ENCODE data around the gene ZNF683. TPM values are rescaled to one million over a fixed set of nuclear protein-coding genes. Genes with fewer than 3 reads are reported as not detected.

ZNF683 gene
- total and polyA plus RNA-seq, 10 of the 15 experiments (the other 5 are each of a cell fraction or from before 2014, with no cell fraction given) = not detected

GRCh38 chr1:26344147-26344920 lies 28.2 kb downstream of the ZNF683 start:
- Histone ChIP-seq H3K9ac (ENCODE audit: control insufficient read depth, insufficient read depth, low read length) (no peak overlapping the region), H3K9me3 (replicated peaks; ENCODE audit: control insufficient read depth, insufficient read depth, low read length) (no peaks in the 10 kb centered on the region), H3K79me2 (ENCODE audit: control insufficient read depth, insufficient read depth, low read length) (no peaks in the 10 kb centered on the region), H3K4me2 (ENCODE audit: control insufficient read depth, insufficient read depth) (no peak overlapping the region), H2AFZ (ENCODE audit: control insufficient read depth, low read depth, low read length) (no peak overlapping the region), H3K36me3 (ENCODE audit: control insufficient read depth in 2 of 2, insufficient read depth in 2 of 2, low read length in 1 of 2) (no peaks in the 10 kb centered on the region), H3K27me3 (replicated peaks in 1 of 2; ENCODE audit: control insufficient read depth in 2 of 2, insufficient read depth in 2 of 2, low read length in 1 of 2) (no peaks in the 10 kb centered on the region; a peak in 1 of 4 replicates), H3K4me1 (ENCODE audit: control insufficient read depth, insufficient read depth, low read length) (no peaks in the 10 kb centered on the region), H4K20me1 (ENCODE audit: control insufficient read depth, insufficient read depth) (no peaks in the 10 kb centered on the region), H3K27ac (ENCODE audit: control insufficient read depth, insufficient read depth) (no peak overlapping the region), H3K4me3 (no peak overlapping the region)
- no TSS peak for BruUV-seq (replicated peaks)
- in situ Hi-C loops (cut with MboI) = no loop called here
- ATAC-seq = 0 out of 3 replicates have a peak, but pooled peaks have one; percentile 30
- ChIA-PET RAD21 (ENCODE audit: unreplicated experiment) (interaction anchor here (0.6 kb wide), 1 partner anchor 530 kb away, joined by 3 read pairs; no protein-coding TSS in a partner anchor), SMC1A (ENCODE audit: uncharacterized antibody, unreplicated experiment) (interaction anchor here (0.9 kb wide), 1 partner anchor 14 kb away, joined by 3 read pairs; no protein-coding TSS in a partner anchor), CTCF (interaction anchor here (0.6 to 2.0 kb wide), 2 partner anchors 59 to 126 kb away, joined by 3 to 5 read pairs; no protein-coding TSS in a partner anchor), POLR2A (no interaction called here)
- DNase-seq (ENCODE audit: low read depth, low spot score) = no peak
- no peak for FAIRE-seq
- WGBS (ENCODE audit: insufficient coverage, insufficient replicate concordance, low lambda C conversion rate, missing lambda C conversion rate) = 47% methylated on average over 15 of the region's 15 CpGs
- intact Hi-C loops (cut with micrococcal nuclease; ENCODE audit: unreplicated experiment) = no loop called here
- TF ChIP-seq TARDBP (IDR thresholded peaks at IDR 0.05; ENCODE audit: borderline replicate concordance) (no peak), MXI1 (IDR thresholded peaks at IDR 0.05; ENCODE audit: low read depth, low read length) (no peak), NR2F1 (conservative IDR thresholded peaks at IDR 0.05) (no peak)

- H3K4me3 ChIP-seq = no peak overlapping the region
- no peak overlapping the region for H3K9ac ChIP-seq (ENCODE audit: control insufficient read depth, insufficient read depth, low read length)
- H3K4me1 ChIP-seq (ENCODE audit: control insufficient read depth, insufficient read depth, low read length) = peaks cover 6% of the 10 kb centered on the region; the same call in 1 of the 2 replicates
- H3K4me2 ChIP-seq (ENCODE audit: control insufficient read depth, insufficient read depth) = no peak overlapping the region
- H4K20me1 ChIP-seq (ENCODE audit: control insufficient read depth, insufficient read depth) = no peaks in the 10 kb centered on the region
- intact Hi-C loops (cut with micrococcal nuclease; ENCODE audit: unreplicated experiment) = no loop called here
- H3K27me3 ChIP-seq (replicated peaks in 1 of 2; ENCODE audit: control insufficient read depth in 2 of 2, insufficient read depth in 2 of 2, low read length in 1 of 2) = peaks cover 0 to 6% of the 10 kb centered on the region in 2 experiments; a peak in 2 of 4 replicates
- no peaks in the 10 kb centered on the region for H3K79me2 ChIP-seq (ENCODE audit: control insufficient read depth, insufficient read depth, low read length)
- ATAC-seq (no peak), DNase-seq (ENCODE audit: low read depth, low spot score) (no peak), FAIRE-seq (no peak)
- CTCF ChIA-PET = interaction anchor here (0.6 to 2.5 kb wide), 3 partner anchors 55 to 77 kb away, joined by 4 to 9 read pairs (median 5); no protein-coding TSS in a partner anchor
- whole genome bisulfite sequencing (ENCODE audit: insufficient coverage, insufficient replicate concordance, low lambda C conversion rate, missing lambda C conversion rate) = 31% methylated on average over 4 of the region's 4 CpGs
- no peaks in the 10 kb centered on the region for H3K36me3 ChIP-seq (ENCODE audit: control insufficient read depth in 2 of 2, insufficient read depth in 2 of 2, low read length in 1 of 2)
- in situ Hi-C loops (cut with MboI) = no loop called here
- H2AFZ ChIP-seq (ENCODE audit: control insufficient read depth, low read depth, low read length) = no peak overlapping the region
- POLR2A ChIA-PET = no interaction called here
- RAD21 ChIA-PET (ENCODE audit: unreplicated experiment) = no interaction called here
- SMC1A ChIA-PET (ENCODE audit: uncharacterized antibody, unreplicated experiment) = no interaction called here
- no peaks in the 10 kb centered on the region for H3K9me3 ChIP-seq (replicated peaks; ENCODE audit: control insufficient read depth, insufficient read depth, low read length)
- no peak overlapping the region for H3K27ac ChIP-seq (ENCODE audit: control insufficient read depth, insufficient read depth)
- no TSS peak for BruUV-seq (replicated peaks)
- no peak for TF ChIP-seq ZNF24 (IDR thresholded peaks at IDR 0.05)
- TF ChIP-seq MLLT1 (IDR thresholded peaks at IDR 0.05) = no peak
- TF ChIP-seq PAX5 (IDR thresholded peaks at IDR 0.05; ENCODE audit: borderline replicate concordance, low read depth, low read length) = no peak
- no peak for TF ChIP-seq SIX5 (IDR thresholded peaks at IDR 0.05; ENCODE audit: low read depth, low read length, severe bottlenecking)
- TF ChIP-seq SREBF2 (IDR thresholded peaks at IDR 0.05; ENCODE audit: low read length) = no peak
- no peak for TF ChIP-seq NR2C1 (IDR thresholded peaks at IDR 0.05)
- TF ChIP-seq PML (IDR thresholded peaks at IDR 0.05; ENCODE audit: low read length) = no peak
- TF ChIP-seq CHD2 (IDR thresholded peaks at IDR 0.05; ENCODE audit: borderline replicate concordance, low read depth, low read length) = no peak
- no peak for TF ChIP-seq SMAD5 (IDR thresholded peaks at IDR 0.05; ENCODE audit: low read depth)
- no peak for TF ChIP-seq POLR2A (IDR thresholded peaks at IDR 0.05; ENCODE audit: low read depth, low read length)
- TF ChIP-seq HSF1 (IDR thresholded peaks at IDR 0.05; ENCODE audit: low read depth, low read length) = no peak
- no peak for TF ChIP-seq RAD51 (IDR thresholded peaks at IDR 0.05)
- TF ChIP-seq RCOR1 (conservative IDR thresholded peaks at IDR 0.05; ENCODE audit: low read depth, low read length) = no peak
- no peak for TF ChIP-seq SMC3 (IDR thresholded peaks at IDR 0.05; ENCODE audit: borderline replicate concordance, low read length)
Observed at GRCh38 chr1:26340047-26340481, 32.5 kb downstream of the ZNF683 start.
